ENCODE results near the gene SAMD10.
A peak's percentile ranks its signal among the peaks of the same experiment; 100 is the strongest.

Gene SAMD10

GRCh38 chr20:63979229-63979556 is 249 bp downstream of the SAMD10 start:
- peaks cover 44% of the 10 kb centered on the region for H3K4me1 ChIP-seq (ENCODE audit: insufficient read depth, low read length, poor library complexity, severe bottlenecking)
- H3K27me3 ChIP-seq (ENCODE audit: insufficient read depth, low read length, poor library complexity, severe bottlenecking) = no peaks in the 10 kb centered on the region
- no peaks in the 10 kb centered on the region for H3K9me3 ChIP-seq (ENCODE audit: insufficient read depth, low read depth, low read length)
- peaks cover 15% of the 10 kb centered on the region for H4K20me1 ChIP-seq (ENCODE audit: insufficient read depth, low read length, poor library complexity, severe bottlenecking)
- peaks cover 37% of the 10 kb centered on the region for H3K79me2 ChIP-seq (ENCODE audit: insufficient read depth, low read length)
- H3K9me2 ChIP-seq (replicated peaks; ENCODE audit: low read depth, low read length) = no peaks in the 10 kb centered on the region
- peak overlapping the region; percentile 90 for H3K4me3 ChIP-seq (ENCODE audit: low read length, poor library complexity, severe bottlenecking)
- 0 out of 2 replicates have a peak, but pooled peaks cover 7% of the 10 kb centered on the region for H3F3A ChIP-seq (ENCODE audit: low read depth)
- H3K9ac ChIP-seq (ENCODE audit: low read depth, low read length, poor library complexity, severe bottlenecking) = peak overlapping the region; percentile 88
- H3K36me3 ChIP-seq (ENCODE audit: insufficient read depth, low read length) = 0 out of 2 replicates have a peak, but pooled peaks cover 3% of the 10 kb centered on the region
- peak overlapping the region; percentile 92 for H3K4me2 ChIP-seq (ENCODE audit: low read depth, low read length, poor library complexity, severe bottlenecking)
- TF ChIP-seq CTCF (conservative IDR thresholded peaks at IDR 0.05; ENCODE audit: low read length) (no peak), EZH2phosphoT487 (IDR thresholded peaks at IDR 0.05; ENCODE audit: borderline replicate concordance) (no peak)
- H2AFZ ChIP-seq (ENCODE audit: low read length) = peak overlapping the region; percentile 70

- Histone ChIP-seq H3K4me3 (ENCODE audit: low read length, poor library complexity, severe bottlenecking) (peak overlapping the region; percentile 90), H2AFZ (ENCODE audit: low read length) (peak overlapping the region; percentile 70), H3K36me3 (ENCODE audit: insufficient read depth, low read length) (0 out of 2 replicates have a peak, but pooled peaks cover 3% of the 10 kb centered on the region), H3K4me2 (ENCODE audit: low read depth, low read length, poor library complexity, severe bottlenecking) (peak overlapping the region; percentile 92), H3K9me3 (ENCODE audit: insufficient read depth, low read depth, low read length) (no peaks in the 10 kb centered on the region), H3K9me2 (replicated peaks; ENCODE audit: low read depth, low read length) (no peaks in the 10 kb centered on the region), H3K4me1 (ENCODE audit: insufficient read depth, low read length, poor library complexity, severe bottlenecking) (peaks cover 44% of the 10 kb centered on the region), H4K20me1 (ENCODE audit: insufficient read depth, low read length, poor library complexity, severe bottlenecking) (peaks cover 11% of the 10 kb centered on the region), H3K9ac (ENCODE audit: low read depth, low read length, poor library complexity, severe bottlenecking) (peak overlapping the region; percentile 88), H3K79me2 (ENCODE audit: insufficient read depth, low read length) (peaks cover 31% of the 10 kb centered on the region), H3K27me3 (ENCODE audit: insufficient read depth, low read length, poor library complexity, severe bottlenecking) (no peaks in the 10 kb centered on the region), H3F3A (ENCODE audit: low read depth) (0 out of 2 replicates have a peak, but pooled peaks cover 7% of the 10 kb centered on the region)
- TF ChIP-seq CTCF (conservative IDR thresholded peaks at IDR 0.05; ENCODE audit: low read length) = no peak
- no peak for TF ChIP-seq EZH2phosphoT487 (IDR thresholded peaks at IDR 0.05; ENCODE audit: borderline replicate concordance)
Measured at GRCh38 chr20:63978319-63979228, 868 bp downstream of the SAMD10 start.

GRCh38 chr20:63977739-63978276 is 1.6 kb downstream of the SAMD10 start:
- no peaks in the 10 kb centered on the region for H3K9me2 ChIP-seq (replicated peaks; ENCODE audit: low read depth, low read length)
- H3K36me3 ChIP-seq (ENCODE audit: insufficient read depth, low read length) = no peaks in the 10 kb centered on the region
- H3F3A ChIP-seq (ENCODE audit: low read depth) = 0 out of 2 replicates have a peak, but pooled peaks cover 7% of the 10 kb centered on the region
- H2AFZ ChIP-seq (ENCODE audit: low read length) = no peak overlapping the region
- H3K9me3 ChIP-seq (ENCODE audit: insufficient read depth, low read depth, low read length) = no peaks in the 10 kb centered on the region
- H3K27me3 ChIP-seq (ENCODE audit: insufficient read depth, low read length, poor library complexity, severe bottlenecking) = no peaks in the 10 kb centered on the region
- H3K4me3 ChIP-seq (ENCODE audit: low read length, poor library complexity, severe bottlenecking) = peak overlapping the region; percentile 90
- peak overlapping the region; percentile 88 for H3K9ac ChIP-seq (ENCODE audit: low read depth, low read length, poor library complexity, severe bottlenecking)
- peak overlapping the region; percentile 92 for H3K4me2 ChIP-seq (ENCODE audit: low read depth, low read length, poor library complexity, severe bottlenecking)
- peaks cover 8% of the 10 kb centered on the region for H4K20me1 ChIP-seq (ENCODE audit: insufficient read depth, low read length, poor library complexity, severe bottlenecking)
- H3K79me2 ChIP-seq (ENCODE audit: insufficient read depth, low read length) = peaks cover 25% of the 10 kb centered on the region
- H3K4me1 ChIP-seq (ENCODE audit: insufficient read depth, low read length, poor library complexity, severe bottlenecking) = peaks cover 39% of the 10 kb centered on the region
- no peak for TF ChIP-seq EZH2phosphoT487 (IDR thresholded peaks at IDR 0.05; ENCODE audit: borderline replicate concordance)
- TF ChIP-seq CTCF (conservative IDR thresholded peaks at IDR 0.05; ENCODE audit: low read length) = no peak

Measured in Loucy (cell line).